ACC112 (cell line): ENCODE data around the gene FSIP1.

ENCODE experiments used
- H2AFZ ChIP-seq: fragments of 200-600 bp; sonication (generic); one replicate; pipeline ENCODE4 v1.6.0; 2017; ENCODE audit warnings: antibody characterized with exemption, low read length; ENCODE audit not compliant: unreplicated experiment
- H3K27ac ChIP-seq: fragments of 200-600 bp; sonication (generic); 2 replicates; pipeline ENCODE4 v1.5.1; 2014; ENCODE audit warnings: low read depth, mild to moderate bottlenecking, antibody characterized with exemption, low read length, moderate library complexity
- H3K27me3 ChIP-seq: fragments of 200-600 bp; sonication (generic); 2 replicates; pipeline ENCODE4 v1.6.1; 2014; ENCODE audit warnings: mild to moderate bottlenecking, antibody characterized with exemption, low read length, moderate library complexity, mixed read lengths; ENCODE audit not compliant: insufficient read depth
- H3K36me3 ChIP-seq: fragments of 200-600 bp; sonication (generic); 2 replicates; pipeline ENCODE4 v1.6.1; 2016; ENCODE audit warnings: mild to moderate bottlenecking, antibody characterized with exemption, low read length, moderate library complexity, mixed read lengths; ENCODE audit not compliant: insufficient read depth
- H3K4me1 ChIP-seq: fragments of 200-600 bp; sonication (generic); one replicate; pipeline ENCODE4 v1.6.1; 2016; ENCODE audit warnings: low read length, mixed read lengths; ENCODE audit not compliant: insufficient read depth, unreplicated experiment, control insufficient read depth
- H3K4me3 ChIP-seq: fragments of 200-600 bp; sonication (generic); 2 replicates; pipeline ENCODE4 v1.5.1; 2014; ENCODE audit warnings: mild to moderate bottlenecking, low read depth, low read length
- H3K79me2 ChIP-seq: fragments of 200-600 bp; sonication (generic); one replicate; pipeline ENCODE4 v1.6.0; 2016; ENCODE audit warnings: low read length; ENCODE audit not compliant: control insufficient read depth, unreplicated experiment, insufficient read depth

Gene FSIP1

DNA sequence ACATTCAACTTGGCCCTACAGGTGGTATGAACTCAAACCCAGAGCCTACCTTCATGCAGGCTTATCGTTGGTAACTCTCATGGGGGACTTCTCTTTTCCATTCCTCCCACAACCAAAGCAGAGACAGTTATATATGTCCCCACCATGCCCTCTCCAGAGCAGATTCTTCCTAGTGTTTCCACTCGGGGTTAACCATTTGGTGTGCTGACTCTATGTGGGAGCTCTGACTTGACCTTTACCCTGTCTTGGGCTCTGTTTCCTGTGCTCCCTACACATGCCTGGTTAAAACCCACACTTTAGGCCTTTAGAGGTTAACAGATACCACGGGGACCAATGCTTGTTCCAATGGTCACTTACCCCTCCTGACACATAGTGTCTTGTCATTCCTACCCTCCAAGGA is 80.7 kb downstream of the FSIP1 start:
- no peaks in the 10 kb centered on the region for H3K27me3 ChIP-seq
- no peak overlapping the region for H3K4me3 ChIP-seq
- peaks cover 7% of the 10 kb centered on the region for H3K4me1 ChIP-seq
- H2AFZ ChIP-seq = no peak overlapping the region
- no peaks in the 10 kb centered on the region for H3K79me2 ChIP-seq
- H3K27ac ChIP-seq = no peak overlapping the region
- no peaks in the 10 kb centered on the region for H3K36me3 ChIP-seq

GRCh38 chr15:39700375-39700700 is 82.3 kb downstream of the FSIP1 start:
- Histone ChIP-seq H3K36me3 (no peaks in the 10 kb centered on the region), H3K27ac (no peak overlapping the region), H3K79me2 (no peaks in the 10 kb centered on the region), H3K4me3 (no peak overlapping the region), H2AFZ (no peak overlapping the region), H3K27me3 (no peaks in the 10 kb centered on the region), H3K4me1 (peaks cover 7% of the 10 kb centered on the region)

GRCh38 chr15:39699516-39700374 is 82.9 kb downstream of the FSIP1 start:
- peaks cover 4% of the 10 kb centered on the region for H3K4me1 ChIP-seq
- H3K27me3 ChIP-seq = no peaks in the 10 kb centered on the region
- H3K4me3 ChIP-seq = no peak overlapping the region
- no peaks in the 10 kb centered on the region for H3K36me3 ChIP-seq
- no peak overlapping the region for H3K27ac ChIP-seq
- no peak overlapping the region for H2AFZ ChIP-seq
- no peaks in the 10 kb centered on the region for H3K79me2 ChIP-seq

GRCh38 chr15:39698444-39699390 is 83.9 kb downstream of the FSIP1 start:
- Histone ChIP-seq H2AFZ (no peak overlapping the region), H3K79me2 (no peaks in the 10 kb centered on the region), H3K36me3 (no peaks in the 10 kb centered on the region), H3K4me1 (no peaks in the 10 kb centered on the region), H3K4me3 (no peak overlapping the region), H3K27ac (no peak overlapping the region), H3K27me3 (no peaks in the 10 kb centered on the region)

- no peaks in the 10 kb centered on the region for H3K36me3 ChIP-seq
- no peak overlapping the region for H3K4me3 ChIP-seq
- no peak overlapping the region for H3K27ac ChIP-seq
- H3K79me2 ChIP-seq = no peaks in the 10 kb centered on the region
- no peaks in the 10 kb centered on the region for H3K27me3 ChIP-seq
- no peaks in the 10 kb centered on the region for H3K4me1 ChIP-seq
- no peak overlapping the region for H2AFZ ChIP-seq
These were observed 85.1 kb downstream of the FSIP1 start for GRCh38 chr15:39697509-39697908.

DNA sequence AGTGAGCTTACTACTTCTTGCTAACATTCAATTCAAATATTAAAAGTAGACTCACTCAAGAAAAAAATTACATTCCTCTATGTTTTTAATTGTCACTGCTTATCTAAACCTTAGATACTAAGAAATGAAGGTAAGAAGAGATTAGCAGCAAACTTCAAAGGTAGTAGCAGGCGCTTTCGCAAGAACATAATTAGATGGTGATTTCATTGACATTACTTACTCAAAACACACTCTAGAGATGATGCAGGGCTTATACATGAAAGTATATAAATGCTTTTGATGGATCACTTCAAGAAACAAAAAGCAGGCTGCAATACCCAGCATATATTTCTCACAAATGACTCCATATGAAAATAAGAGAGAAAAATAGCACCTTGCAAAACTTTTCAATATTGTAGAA is 86.8 kb downstream of the FSIP1 start:
- no peaks in the 10 kb centered on the region for H3K79me2 ChIP-seq
- H3K27ac ChIP-seq = no peak overlapping the region
- H3K27me3 ChIP-seq = no peaks in the 10 kb centered on the region
- no peaks in the 10 kb centered on the region for H3K36me3 ChIP-seq
- no peaks in the 10 kb centered on the region for H3K4me1 ChIP-seq
- H3K4me3 ChIP-seq = no peak overlapping the region
- H2AFZ ChIP-seq = no peak overlapping the region

DNA sequence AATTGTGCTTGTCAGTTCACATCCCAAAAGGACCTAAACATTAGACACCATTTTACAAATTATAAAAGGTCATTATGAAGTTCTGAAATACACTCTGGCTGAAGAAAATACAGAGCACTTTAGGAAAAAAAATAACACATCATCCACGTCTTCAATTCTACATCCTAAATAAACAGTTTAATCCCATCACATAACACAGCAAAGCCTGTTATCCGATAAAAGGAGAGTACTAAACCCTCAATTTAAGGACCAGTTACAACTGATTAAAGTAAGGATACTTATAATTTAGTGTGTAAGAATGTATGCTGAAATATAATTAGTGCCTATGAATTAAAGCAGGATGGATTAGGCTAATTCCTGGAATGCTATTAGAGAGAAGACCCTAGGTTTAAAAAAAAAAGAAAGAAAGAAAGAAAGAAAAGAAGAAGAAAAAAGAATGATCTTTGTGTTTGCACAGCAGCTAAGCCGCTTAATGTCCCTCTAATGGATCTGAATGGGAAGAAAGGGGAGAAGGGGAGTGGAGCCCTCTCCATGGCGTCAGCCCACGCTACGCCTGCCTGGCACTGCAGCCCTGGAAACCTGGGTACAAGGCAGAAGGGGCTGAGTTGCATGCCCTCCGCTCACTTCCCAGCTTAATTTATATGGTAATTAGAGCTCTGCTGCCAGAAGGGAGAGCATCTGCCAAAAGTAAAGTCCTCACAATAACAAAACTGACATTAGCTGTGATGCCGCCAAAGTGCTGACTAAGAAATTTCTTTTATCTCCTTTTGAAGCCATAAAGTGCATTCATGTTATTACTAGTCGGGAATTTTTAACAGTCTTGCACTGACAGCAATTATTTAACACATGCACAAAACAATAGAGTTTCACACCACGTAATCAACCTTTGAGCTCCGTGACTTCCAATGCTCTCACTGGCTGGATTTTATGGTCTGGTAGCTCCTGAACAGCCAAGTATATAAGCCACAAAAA is 90.0 kb downstream of the FSIP1 start:
- Histone ChIP-seq H3K36me3 (no peaks in the 10 kb centered on the region), H3K4me3 (no peak overlapping the region), H3K79me2 (no peaks in the 10 kb centered on the region), H2AFZ (no peak overlapping the region), H3K27me3 (no peaks in the 10 kb centered on the region), H3K27ac (no peak overlapping the region), H3K4me1 (no peaks in the 10 kb centered on the region)

- H3K4me3 ChIP-seq = no peak overlapping the region
- no peaks in the 10 kb centered on the region for H3K79me2 ChIP-seq
- H3K27me3 ChIP-seq = no peaks in the 10 kb centered on the region
- H3K27ac ChIP-seq = no peak overlapping the region
- H3K4me1 ChIP-seq = no peaks in the 10 kb centered on the region
- H3K36me3 ChIP-seq = no peaks in the 10 kb centered on the region
- no peak overlapping the region for H2AFZ ChIP-seq
These were observed 91.6 kb downstream of the FSIP1 start for GRCh38 chr15:39690881-39691634.

- Histone ChIP-seq H3K79me2 (no peaks in the 10 kb centered on the region), H3K27ac (no peak overlapping the region), H3K4me1 (no peaks in the 10 kb centered on the region), H2AFZ (no peak overlapping the region), H3K36me3 (no peaks in the 10 kb centered on the region), H3K27me3 (no peaks in the 10 kb centered on the region), H3K4me3 (no peak overlapping the region)
These were observed 94.7 kb downstream of the FSIP1 start for GRCh38 chr15:39687965-39688364.
